HepG2 (cell line): ENCODE results near the gene KAZN. TPM values are rescaled to one million over a fixed set of nuclear protein-coding genes. Genes with fewer than 3 reads are reported as not detected.

Experiments
- ATAC-seq: fragments of 200-7000 bp; cut with Tn5 transposase; 3 replicates; pipeline ENCODE4 v1.9.1; 2020; ENCODE audit warnings: mild to moderate bottlenecking, moderate library complexity
- BruUV-seq: library from RNA; stranded (reverse); fragments of 400-500 nt; replicated peaks from 2 replicates; lab custom pipeline; 2021; lab: Mats Ljungman, UMichigan
- CTCF ChIA-PET: fragments of 300-600 bp; formaldehyde crosslinking; extraction: SDS; loops from one replicate; lab custom pipeline; 2021; ENCODE audit warnings: low total read pairs, inconsistent platforms, low intra/inter-chr PET ratio; lab: Yijun Ruan, JAX
- POLR2A ChIA-PET: fragments of 350-600 bp; sonication (Branson Sonifier 250); formaldehyde crosslinking; loops from one replicate; lab custom pipeline; 2020; ENCODE audit warnings: antibody characterized with exemption, inconsistent platforms; lab: Yijun Ruan, JAX
- DNase-seq: peaks from one replicate; pipeline ENCODE4 v3.0.0-alpha.2; 2015; ENCODE audit warnings: low spot score
- FAIRE-seq: peaks from 3 replicates; lab custom pipeline; 2011; peaks lifted over from hg19 to GRCh38; lab: Jason Lieb, UNC
- H2AFZ ChIP-seq: one replicate; pipeline ENCODE4 v1.6.1; 2011; ENCODE audit warnings: low read length, inconsistent platforms
- H3K27ac ChIP-seq: fragments of 300-600 bp; 3 replicates; pipeline ENCODE4 v1.8.0; 2011; ENCODE audit warnings: mixed run types, mild to moderate bottlenecking, mixed read lengths, low read length, inconsistent platforms; ENCODE audit not compliant: insufficient read depth; ENCODE audit errors: extremely low read length
- H3K27me3 ChIP-seq, 2 experiments: fragments of 200-600 bp in 1 of 2; 2 replicates in 1 of 2; 3 replicates in 1 of 2; pipeline versions ENCODE4 v1.6.0 to v1.8.0; 2011; ENCODE audit warnings: low read length in 2 of 2, mild to moderate bottlenecking in 2 of 2, moderate library complexity in 2 of 2, inconsistent platforms in 1 of 2; ENCODE audit not compliant: insufficient read depth in 2 of 2, control insufficient read depth in 1 of 2
- H3K36me3 ChIP-seq, 2 experiments: fragments of 200-600 bp in 1 of 2; replicated peaks in 1 of 2; 2 replicates in 1 of 2; 3 replicates in 1 of 2; pipeline versions ENCODE4 v1.5.1 to v1.8.0; 2011; ENCODE audit warnings: low read length in 2 of 2, inconsistent platforms in 1 of 2; ENCODE audit not compliant: insufficient read depth in 2 of 2, control insufficient read depth in 1 of 2
- H3K4me1 ChIP-seq: 2 replicates; pipeline ENCODE4 v1.5.1; 2012; ENCODE audit warnings: low read length, inconsistent platforms; ENCODE audit not compliant: insufficient read depth
- H3K4me2 ChIP-seq: 2 replicates; pipeline ENCODE4 v1.6.0; 2011; ENCODE audit warnings: low read depth, low read length, inconsistent platforms
- H3K4me3 ChIP-seq, 3 experiments: fragments of 200-600 bp in 1 of 3; sonication (generic), shearing (Covaris generic) in 1 of 3; replicated peaks in 1 of 3; 2 replicates each; pipeline ENCODE4 v1.5.1; 2011 to 2016; ENCODE audit warnings: low read length in 3 of 3, inconsistent platforms in 2 of 3, low read depth in 2 of 3, mild to moderate bottlenecking in 2 of 3, control low read depth in 1 of 3, mixed read lengths in 1 of 3; ENCODE audit not compliant: insufficient read depth in 1 of 3
- H3K79me2 ChIP-seq: one replicate; pipeline ENCODE4 v1.6.1; 2011; ENCODE audit warnings: low read length, inconsistent platforms; ENCODE audit not compliant: insufficient read depth
- H3K9ac ChIP-seq: 2 replicates; pipeline ENCODE4 v1.6.0; 2011; ENCODE audit warnings: mild to moderate bottlenecking, low read depth, low read length, inconsistent platforms; ENCODE audit not compliant: insufficient read depth
- H3K9me3 ChIP-seq: 2 replicates; pipeline ENCODE4 v1.5.1; 2012; ENCODE audit warnings: mild to moderate bottlenecking, low read length
- H4K20me1 ChIP-seq: 2 replicates; pipeline ENCODE4 v1.6.0; 2011; ENCODE audit warnings: inconsistent platforms, mild to moderate bottlenecking, low read length, moderate library complexity; ENCODE audit not compliant: insufficient read depth
- AKAP8 ChIP-seq: sonication (generic); formaldehyde crosslinking; IDR thresholded peaks from 2 replicates; pipeline ENCODE4 v1.5.1; 2020; ENCODE audit warnings: mild to moderate bottlenecking, missing genetic modification reagents
- BRCA1 ChIP-seq: sonication (generic); formaldehyde crosslinking; IDR thresholded peaks from 2 replicates; pipeline ENCODE4 v1.4.0; 2020; ENCODE audit warnings: missing genetic modification reagents
- FOXK2 ChIP-seq: fragments of 450-650 bp; IDR thresholded peaks from 2 replicates; pipeline ENCODE4 v1.6.1; 2016
- IRX3 ChIP-seq: sonication (generic); formaldehyde crosslinking; IDR thresholded peaks from 2 replicates; pipeline ENCODE4 v1.8.1; 2023; ENCODE audit warnings: mild to moderate bottlenecking, low read depth, missing genetic modification reagents, borderline replicate concordance
- RBM22 ChIP-seq: fragments of 200-400 bp; formaldehyde crosslinking; optimal IDR thresholded peaks from 2 replicates; pipeline ENCODE3; 2017; ENCODE audit warnings: mild to moderate bottlenecking, low read length, moderate library complexity
- STAG1 ChIP-seq: sonication (generic); formaldehyde crosslinking; IDR thresholded peaks from 2 replicates; pipeline ENCODE4 v1.4.0; 2020; ENCODE audit warnings: missing genetic modification reagents
- XBP1 ChIP-seq: sonication (generic); formaldehyde crosslinking; IDR thresholded peaks from 2 replicates; pipeline ENCODE4 v1.5.0; 2020; ENCODE audit warnings: missing genetic modification reagents
- ZNF564 ChIP-seq: sonication (generic); formaldehyde crosslinking; IDR thresholded peaks from 2 replicates; pipeline ENCODE4 v1.8.1; 2023; ENCODE audit warnings: mild to moderate bottlenecking, missing genetic modification reagents
- ZNF577 ChIP-seq: sonication (generic); formaldehyde crosslinking; IDR thresholded peaks from 2 replicates; pipeline ENCODE4 v1.4.0; 2020; ENCODE audit warnings: mild to moderate bottlenecking, low read depth, missing genetic modification reagents, borderline replicate concordance
- ZNF660 ChIP-seq: sonication (generic); formaldehyde crosslinking; IDR thresholded peaks from 2 replicates; pipeline ENCODE4 v1.5.1; 2020; ENCODE audit warnings: mild to moderate bottlenecking, low read depth, missing genetic modification reagents, borderline replicate concordance
- ZNF792 ChIP-seq: IDR thresholded peaks from 2 replicates; pipeline ENCODE4 v1.6.1; 2016
- WGBS: methylation state at CpG from one replicate; pipeline ENCODE4 v1.1.6; 2017; ENCODE audit warnings: low lambda C conversion rate; 5-methylcytosine and 5-hydroxymethylcytosine counted together
- in situ Hi-C: cut with HindIII; loops from 2 replicates; pipeline ENCODE4 v1.10.0; 2017; ENCODE audit warnings: low pct_unique_long_range_greater_than_20kb; ENCODE audit not compliant: extremely low pct_ligation_motif_present
- intact Hi-C: fragments of 100-400 bp; cut with micrococcal nuclease; formaldehyde crosslinking; loops from one replicate; pipeline ENCODE4 v1.10.0; 2022; ENCODE audit not compliant: unreplicated experiment
- polyA plus RNA-seq, 8 experiments: library from polyadenylated mRNA; depleted of rRNA in 3 of 8; stranded (reverse) in 7 of 8; unstranded in 1 of 8; fragments of >200 nt; fragmentation: Illumina TruSeq in 4 of 8; extraction: Trizol in 4 of 8; gene quantifications; 2 replicates each; pipeline versions ENCODE4 v1.2.1 to v1.2.3, GENCODE V29; 2011 to 2016; ENCODE audit warnings: low read depth in 4 of 8, missing spikeins in 1 of 8, mixed read lengths in 1 of 8; ENCODE audit not compliant: insufficient read depth in 1 of 8
- total RNA-seq, 5 experiments: library from RNA; depleted of rRNA; stranded (reverse); fragments of >200 nt; fragmentation: Illumina TruSeq; extraction: Trizol; gene quantifications; 2 replicates each; pipeline ENCODE4 v1.2.3, GENCODE V29; 2016; ENCODE audit warnings: low read depth in 1 of 5
- TF ChIP-seq, protein P1 (sequence below): sonication (generic); formaldehyde crosslinking; IDR thresholded peaks from 2 replicates; pipeline ENCODE4 v1.5.0; 2020; ENCODE audit warnings: mild to moderate bottlenecking, missing genetic modification reagents, moderate library complexity
- TF ChIP-seq, protein P2 (sequence below): sonication (generic); formaldehyde crosslinking; IDR thresholded peaks from 2 replicates; pipeline ENCODE4 v1.5.1; 2020; ENCODE audit warnings: mild to moderate bottlenecking, missing genetic modification reagents, moderate library complexity

KAZN gene
- total and polyA plus RNA-seq, 2 of the 13 experiments (the other 11 are each of a cell fraction or from before 2014, with no cell fraction given): 10.4 to 13.5 TPM

DNA sequence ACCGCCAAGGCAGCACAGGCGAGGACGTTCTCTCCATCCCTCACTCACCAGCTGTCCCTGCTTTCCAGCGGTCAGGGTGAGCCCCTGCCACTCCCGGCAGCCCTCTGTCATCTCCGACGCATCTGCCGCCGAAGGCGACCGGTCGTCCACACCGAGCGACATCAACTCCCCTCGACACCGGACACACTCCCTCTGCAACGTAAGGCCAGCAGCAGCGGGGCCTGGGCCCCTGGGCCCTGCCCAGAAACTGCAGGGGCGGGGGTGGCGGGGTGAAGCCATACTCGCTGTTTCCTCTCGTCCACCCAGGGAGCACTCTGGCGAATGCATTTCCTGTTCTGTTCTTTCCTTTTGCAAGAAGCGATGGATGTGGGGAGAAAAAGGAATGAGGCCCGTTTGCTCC, 461.6 kb downstream of the KAZN start:
- ATAC-seq (no peak), FAIRE-seq (no peak), DNase-seq (no peak)
- Histone ChIP-seq H3K9me3 (0 out of 2 replicates have a peak, but pooled peaks cover 3% of the 10 kb centered on the region), H2AFZ (no peak overlapping the region), H3K4me2 (no peak overlapping the region), H3K36me3 (peaks cover 54 to 90% of the 10 kb centered on the region in 2 experiments; a peak in 4 of 5 replicates), H3K27me3 (no peaks in the 10 kb centered on the region), H3K9ac (no peak overlapping the region), H3K4me1 (no peaks in the 10 kb centered on the region), H3K79me2 (no peaks in the 10 kb centered on the region), H4K20me1 (no peaks in the 10 kb centered on the region), H3K27ac (no peak overlapping the region), H3K4me3 (no peak overlapping the region)
- 95% methylated on average over 25 of the region's 25 CpGs for WGBS
- in situ Hi-C loops: no loop called here
- TF ChIP-seq ZNF660: no peak
- no peak for TF ChIP-seq ZNF792 (CRISPR knock-in tag)
- TF ChIP-seq ZNF577: no peak
- TF ChIP-seq STAG1 (CRISPR knock-in tag): no peak
- no peak for TF ChIP-seq FOXK2
- no peak for TF ChIP-seq AKAP8 (CRISPR knock-in tag)
- no peak for TF ChIP-seq XBP1 (CRISPR knock-in tag)
- TF ChIP-seq BRCA1 (CRISPR knock-in tag): no peak
- TF ChIP-seq ZNF564: no peak
- TF ChIP-seq IRX3: no peak
- ChIA-PET POLR2A (no interaction called here), CTCF (no interaction called here)
- intact Hi-C loops: no loop called here
- no TSS peak for BruUV-seq

DNA sequence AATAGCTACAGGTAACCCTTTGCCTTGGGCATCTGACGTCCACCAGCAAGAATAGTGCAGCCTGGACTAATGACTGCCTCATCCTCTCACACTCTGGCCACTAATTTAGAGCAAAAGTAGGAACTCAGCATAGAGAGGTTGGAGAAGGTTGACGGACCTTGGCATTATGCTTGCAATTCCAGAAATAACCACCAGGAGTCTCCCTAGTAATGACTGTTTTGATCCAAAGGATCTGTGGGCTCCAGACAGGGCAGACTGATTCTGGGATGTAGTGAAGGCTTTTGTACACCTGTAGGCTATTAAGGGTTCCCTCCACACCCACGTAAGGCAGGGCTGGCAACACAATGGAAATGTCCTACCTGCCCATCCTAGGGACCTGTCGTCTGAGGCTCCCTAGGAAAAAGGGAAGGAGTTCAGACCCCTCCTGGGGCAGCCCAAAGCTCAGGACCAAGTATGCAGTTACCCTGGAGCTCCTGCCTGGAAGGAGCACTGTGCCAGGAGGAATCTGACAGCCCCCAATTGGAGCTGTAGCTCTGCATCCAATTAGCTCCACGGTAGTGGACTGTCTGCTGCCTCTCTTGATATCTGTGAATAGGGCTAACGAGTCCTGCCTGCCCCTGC, 464.1 kb downstream of the KAZN start:
- in situ Hi-C loops (no loop called here), intact Hi-C loops (loop anchor here (1.0 kb wide), 1 partner anchor 38 kb away; no protein-coding TSS in a partner anchor)
- H3K27me3 ChIP-seq: no peaks in the 10 kb centered on the region
- ATAC-seq: no peak
- no peak overlapping the region for H3K27ac ChIP-seq
- FAIRE-seq: peak; percentile 49
- H3K9me3 ChIP-seq: 0 out of 2 replicates have a peak, but pooled peaks cover 3% of the 10 kb centered on the region
- ChIA-PET POLR2A (no interaction called here), CTCF (interaction anchor here (1.5 to 2.2 kb wide), 2 partner anchors 38 to 242 kb away, joined by 6 to 13 read pairs; no protein-coding TSS in a partner anchor)
- H4K20me1 ChIP-seq: no peaks in the 10 kb centered on the region
- no peaks in the 10 kb centered on the region for H3K4me1 ChIP-seq
- H3K36me3 ChIP-seq: peaks cover 42 to 86% of the 10 kb centered on the region in 2 experiments; a peak in 4 of 5 replicates
- 94% methylated on average over 6 of the region's 6 CpGs for WGBS
- no peak for DNase-seq
- H3K4me2 ChIP-seq: no peak overlapping the region
- H2AFZ ChIP-seq: no peak overlapping the region
- no peaks in the 10 kb centered on the region for H3K79me2 ChIP-seq
- BruUV-seq: no TSS peak
- no peak overlapping the region for H3K4me3 ChIP-seq
- H3K9ac ChIP-seq: no peak overlapping the region
- TF ChIP-seq RBM22 (no peak), STAG1 (CRISPR knock-in tag) (peak; percentile 35)
- TF ChIP-seq, protein P1, sequence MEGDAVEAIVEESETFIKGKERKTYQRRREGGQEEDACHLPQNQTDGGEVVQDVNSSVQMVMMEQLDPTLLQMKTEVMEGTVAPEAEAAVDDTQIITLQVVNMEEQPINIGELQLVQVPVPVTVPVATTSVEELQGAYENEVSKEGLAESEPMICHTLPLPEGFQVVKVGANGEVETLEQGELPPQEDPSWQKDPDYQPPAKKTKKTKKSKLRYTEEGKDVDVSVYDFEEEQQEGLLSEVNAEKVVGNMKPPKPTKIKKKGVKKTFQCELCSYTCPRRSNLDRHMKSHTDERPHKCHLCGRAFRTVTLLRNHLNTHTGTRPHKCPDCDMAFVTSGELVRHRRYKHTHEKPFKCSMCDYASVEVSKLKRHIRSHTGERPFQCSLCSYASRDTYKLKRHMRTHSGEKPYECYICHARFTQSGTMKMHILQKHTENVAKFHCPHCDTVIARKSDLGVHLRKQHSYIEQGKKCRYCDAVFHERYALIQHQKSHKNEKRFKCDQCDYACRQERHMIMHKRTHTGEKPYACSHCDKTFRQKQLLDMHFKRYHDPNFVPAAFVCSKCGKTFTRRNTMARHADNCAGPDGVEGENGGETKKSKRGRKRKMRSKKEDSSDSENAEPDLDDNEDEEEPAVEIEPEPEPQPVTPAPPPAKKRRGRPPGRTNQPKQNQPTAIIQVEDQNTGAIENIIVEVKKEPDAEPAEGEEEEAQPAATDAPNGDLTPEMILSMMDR (CRISPR knock-in tag): peak; percentile 65
- TF ChIP-seq, protein P2, sequence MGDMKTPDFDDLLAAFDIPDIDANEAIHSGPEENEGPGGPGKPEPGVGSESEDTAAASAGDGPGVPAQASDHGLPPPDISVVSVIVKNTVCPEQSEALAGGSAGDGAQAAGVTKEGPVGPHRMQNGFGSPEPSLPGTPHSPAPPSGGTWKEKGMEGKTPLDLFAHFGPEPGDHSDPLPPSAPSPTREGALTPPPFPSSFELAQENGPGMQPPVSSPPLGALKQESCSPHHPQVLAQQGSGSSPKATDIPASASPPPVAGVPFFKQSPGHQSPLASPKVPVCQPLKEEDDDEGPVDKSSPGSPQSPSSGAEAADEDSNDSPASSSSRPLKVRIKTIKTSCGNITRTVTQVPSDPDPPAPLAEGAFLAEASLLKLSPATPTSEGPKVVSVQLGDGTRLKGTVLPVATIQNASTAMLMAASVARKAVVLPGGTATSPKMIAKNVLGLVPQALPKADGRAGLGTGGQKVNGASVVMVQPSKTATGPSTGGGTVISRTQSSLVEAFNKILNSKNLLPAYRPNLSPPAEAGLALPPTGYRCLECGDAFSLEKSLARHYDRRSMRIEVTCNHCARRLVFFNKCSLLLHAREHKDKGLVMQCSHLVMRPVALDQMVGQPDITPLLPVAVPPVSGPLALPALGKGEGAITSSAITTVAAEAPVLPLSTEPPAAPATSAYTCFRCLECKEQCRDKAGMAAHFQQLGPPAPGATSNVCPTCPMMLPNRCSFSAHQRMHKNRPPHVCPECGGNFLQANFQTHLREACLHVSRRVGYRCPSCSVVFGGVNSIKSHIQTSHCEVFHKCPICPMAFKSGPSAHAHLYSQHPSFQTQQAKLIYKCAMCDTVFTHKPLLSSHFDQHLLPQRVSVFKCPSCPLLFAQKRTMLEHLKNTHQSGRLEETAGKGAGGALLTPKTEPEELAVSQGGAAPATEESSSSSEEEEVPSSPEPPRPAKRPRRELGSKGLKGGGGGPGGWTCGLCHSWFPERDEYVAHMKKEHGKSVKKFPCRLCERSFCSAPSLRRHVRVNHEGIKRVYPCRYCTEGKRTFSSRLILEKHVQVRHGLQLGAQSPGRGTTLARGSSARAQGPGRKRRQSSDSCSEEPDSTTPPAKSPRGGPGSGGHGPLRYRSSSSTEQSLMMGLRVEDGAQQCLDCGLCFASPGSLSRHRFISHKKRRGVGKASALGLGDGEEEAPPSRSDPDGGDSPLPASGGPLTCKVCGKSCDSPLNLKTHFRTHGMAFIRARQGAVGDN (CRISPR knock-in tag): no peak
